NOMO-1 treated with DMSO at 0.1 percent for 48 hours (cell line): Measurements from ENCODE around the gene SRGAP1.
A peak's percentile ranks its signal among the peaks of the same experiment; 100 is the strongest.

Source experiments
- DNase-seq: peaks from one replicate; lab custom pipeline; 2025; ENCODE audit not compliant: unreplicated experiment; lab: John Stamatoyannopoulos, UW

SRGAP1 gene

GRCh38 chr12:63844391-63845341 lies at the start of gene SRGAP1:
Gene SRGAP1, plus strand, starts transcription at chr12:63844700. Its CDS starts 117 bp downstream, at chr12:63844817.
- peak; percentile 46 for DNase-seq

GRCh38 chr12:63795032-63795687 lies 49.3 kb upstream of the SRGAP1 start:
- no peak for DNase-seq

GRCh38 chr12:63795944-63796343 lies 48.6 kb upstream of the SRGAP1 start:
- no peak for DNase-seq

GRCh38 chr12:63802012-63802608 lies 42.4 kb upstream of the SRGAP1 start:
- DNase-seq, result peak; percentile 38

GRCh38 chr12:63804746-63805145 lies 39.8 kb upstream of the SRGAP1 start:
- DNase-seq, result no peak

GRCh38 chr12:63805704-63806672 lies 38.5 kb upstream of the SRGAP1 start:
- no peak for DNase-seq

- DNase-seq, result no peak
Measured at GRCh38 chr12:63808631-63809030, 35.9 kb upstream of the SRGAP1 start.

- DNase-seq, result no peak
Measured at GRCh38 chr12:63809566-63809965, 34.9 kb upstream of the SRGAP1 start.

- no peak for DNase-seq
Measured at GRCh38 chr12:63811334-63811733, 33.2 kb upstream of the SRGAP1 start.

- no peak for DNase-seq
Measured at GRCh38 chr12:63811755-63812154, 32.7 kb upstream of the SRGAP1 start.

- no peak for DNase-seq
Measured at GRCh38 chr12:63814146-63814772, 30.2 kb upstream of the SRGAP1 start.

GRCh38 chr12:63815482-63815852 lies 29.0 kb upstream of the SRGAP1 start:
- no peak for DNase-seq

- no peak for DNase-seq
Measured at GRCh38 chr12:63816031-63816430, 28.5 kb upstream of the SRGAP1 start.

- no peak for DNase-seq
Measured at GRCh38 chr12:63820427-63820826, 24.1 kb upstream of the SRGAP1 start.

GRCh38 chr12:63821781-63822251 lies 22.7 kb upstream of the SRGAP1 start:
- DNase-seq, result no peak

GRCh38 chr12:63822352-63822751 lies 22.1 kb upstream of the SRGAP1 start:
- DNase-seq, result no peak

- DNase-seq, result no peak
Measured at GRCh38 chr12:63823040-63823439, 21.5 kb upstream of the SRGAP1 start.

GRCh38 chr12:63826006-63826585 lies 18.4 kb upstream of the SRGAP1 start:
- peak; percentile 74 for DNase-seq

- no peak for DNase-seq
Measured at GRCh38 chr12:63828867-63829266, 15.6 kb upstream of the SRGAP1 start.

- no peak for DNase-seq
Measured at GRCh38 chr12:63836046-63836445, 8.5 kb upstream of the SRGAP1 start.
